Cardiac muscle cell (in vitro differentiated cells and primary cell): ENCODE measurements around the gene TTN. TPM values are rescaled to one million over a fixed set of nuclear protein-coding genes. Genes with fewer than 3 reads are reported as not detected.

ENCODE experiments used
- DNase-seq, 2 donors: peaks; one replicate each; pipeline versions ENCODE4 v3.0.0 to v3.0.0-alpha.2; 2010 to 2017; ENCODE audit warnings: low read depth in 1 of 2, low spot score in 1 of 2
- H3K27ac ChIP-seq: fragments of 200-600 bp; sonication (generic); 2 replicates; pipeline ENCODE4 v1.5.1; 2016
- H3K27me3 ChIP-seq: fragments of 200-600 bp; sonication (generic); 2 replicates; pipeline ENCODE4 v1.6.0; 2016; ENCODE audit warnings: control low read depth
- H3K36me3 ChIP-seq: fragments of 200-600 bp; sonication (generic); 2 replicates; pipeline ENCODE4 v1.5.1; 2016; ENCODE audit warnings: control low read depth
- H3K4me1 ChIP-seq: fragments of 200-600 bp; sonication (generic); 2 replicates; pipeline ENCODE4 v1.8.1; 2017; ENCODE audit warnings: low read depth, mild to moderate bottlenecking, mixed run types
- H3K4me3 ChIP-seq: fragments of 200-600 bp; sonication (generic); 2 replicates; pipeline ENCODE4 v1.5.1; 2016; ENCODE audit warnings: mild to moderate bottlenecking
- H3K9me3 ChIP-seq: fragments of 200-600 bp; sonication (generic); 2 replicates; pipeline ENCODE4 v1.5.1; 2017; ENCODE audit warnings: low read depth, mild to moderate bottlenecking, control low read depth
- CTCF ChIP-seq: IDR thresholded peaks from 2 replicates; pipeline ENCODE4 v1.5.1; 2012; ENCODE audit warnings: low read depth, mild to moderate bottlenecking, low read length
- polyA plus RNA-seq: library from polyadenylated mRNA; unstranded; fragments of >200 nt; fragmentation: Nextera tagmentation; extraction: Ambion mirVana; gene quantifications from 2 replicates; pipeline ENCODE4 v1.2.1, GENCODE V29; 2016
- total RNA-seq: library from RNA; depleted of rRNA; stranded (reverse); fragments of >200 nt; gene quantifications from 2 replicates; pipeline ENCODE4 v1.2.3, GENCODE V29; 2016

TTN gene
- total and polyA plus RNA-seq, 2 experiments from 2014 or later = 1,208 to 1,214 TPM

DNA sequence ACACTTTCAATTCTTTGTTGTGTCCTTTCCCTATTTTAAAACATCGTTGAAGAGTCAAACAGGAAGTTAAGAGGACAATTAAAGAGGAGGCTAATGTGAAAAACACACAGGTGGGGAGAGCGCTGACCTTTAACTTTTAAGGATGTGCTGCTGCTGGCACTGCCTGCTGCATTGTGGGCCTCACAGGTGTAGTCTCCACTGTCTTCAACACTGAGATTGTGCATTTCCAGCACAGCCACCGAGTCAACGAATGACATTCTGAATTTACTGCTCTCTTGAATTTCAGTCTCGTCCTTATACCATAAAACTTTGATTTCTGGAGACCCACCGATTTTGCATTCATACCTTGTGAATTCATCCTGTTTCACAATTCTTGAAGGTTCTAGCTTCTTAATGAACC lies 91.9 kb downstream of the TTN start:
- Histone ChIP-seq H3K4me1 (peaks cover 60% of the 10 kb centered on the region), H3K27ac (peak overlapping the region; percentile 72), H3K4me3 (no peak overlapping the region), H3K9me3 (no peaks in the 10 kb centered on the region), H3K27me3 (no peaks in the 10 kb centered on the region), H3K36me3 (peaks cover 94% of the 10 kb centered on the region)
- no peak for TF ChIP-seq CTCF
- DNase-seq = no peak

DNA sequence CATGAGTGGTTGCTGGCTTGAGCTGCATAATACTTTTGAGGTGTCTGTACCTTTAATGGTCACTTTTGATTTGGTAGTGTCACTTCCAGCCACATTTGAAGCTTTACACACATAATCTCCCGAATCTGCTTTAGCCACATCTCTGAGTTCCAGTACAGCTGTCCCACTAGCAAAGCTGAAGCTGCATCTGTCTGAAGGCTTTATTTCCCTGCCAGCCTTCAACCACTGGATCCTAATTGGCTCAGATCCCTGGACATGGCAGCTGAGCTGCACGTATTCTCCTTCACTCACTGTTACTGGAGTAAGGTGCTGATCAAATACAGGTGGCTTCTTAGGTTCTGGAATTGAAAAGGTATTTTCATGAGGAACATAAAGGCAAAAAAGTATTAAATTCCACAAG lies 99.7 kb downstream of the TTN start:
- peak overlapping the region; percentile 49 for H3K27ac ChIP-seq
- no peaks in the 10 kb centered on the region for H3K27me3 ChIP-seq
- H3K4me1 ChIP-seq = peaks cover 3% of the 10 kb centered on the region
- H3K36me3 ChIP-seq = peaks cover 100% of the 10 kb centered on the region
- H3K9me3 ChIP-seq = no peaks in the 10 kb centered on the region
- no peak for TF ChIP-seq CTCF
- no peak overlapping the region for H3K4me3 ChIP-seq
- no peak for DNase-seq

DNA sequence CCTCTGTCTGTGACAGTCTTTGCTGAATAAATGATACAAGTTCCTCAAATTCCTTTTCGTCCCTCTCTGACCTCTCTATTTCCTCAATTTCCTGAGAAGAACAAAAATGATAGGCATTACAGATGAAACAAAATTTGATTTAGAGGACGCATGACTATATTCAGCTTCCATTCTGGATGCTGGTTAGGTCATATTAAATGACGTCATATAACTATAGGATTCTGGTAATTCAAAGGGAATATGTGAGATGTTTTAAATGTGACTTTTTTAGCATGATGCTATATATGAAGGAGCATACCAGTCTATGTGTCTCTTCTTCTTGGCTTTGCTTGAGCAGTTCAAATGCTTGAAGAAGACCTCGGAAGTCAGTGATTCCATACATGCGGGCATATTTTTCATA lies 102.3 kb downstream of the TTN start:
- H3K27me3 ChIP-seq = no peaks in the 10 kb centered on the region
- H3K4me1 ChIP-seq = no peaks in the 10 kb centered on the region
- no peak for DNase-seq
- H3K4me3 ChIP-seq = no peak overlapping the region
- TF ChIP-seq CTCF = no peak
- H3K9me3 ChIP-seq = no peaks in the 10 kb centered on the region
- peaks cover 100% of the 10 kb centered on the region for H3K36me3 ChIP-seq
- peak overlapping the region; percentile 26 for H3K27ac ChIP-seq

GRCh38 chr2:178702361-178702760 lies 104.9 kb downstream of the TTN start:
- Histone ChIP-seq H3K27ac (peak overlapping the region; percentile 52), H3K36me3 (peaks cover 93% of the 10 kb centered on the region), H3K9me3 (no peaks in the 10 kb centered on the region), H3K4me3 (no peak overlapping the region), H3K4me1 (no peaks in the 10 kb centered on the region), H3K27me3 (no peaks in the 10 kb centered on the region)
- no peak for TF ChIP-seq CTCF
- no peak for DNase-seq

- no peaks in the 10 kb centered on the region for H3K4me1 ChIP-seq
- H3K27ac ChIP-seq = peak overlapping the region; percentile 52
- H3K4me3 ChIP-seq = no peak overlapping the region
- H3K9me3 ChIP-seq = no peaks in the 10 kb centered on the region
- H3K36me3 ChIP-seq = peaks cover 93% of the 10 kb centered on the region
- TF ChIP-seq CTCF = peak; percentile 93
- DNase-seq = peak; percentile 48 to 60
- H3K27me3 ChIP-seq = no peaks in the 10 kb centered on the region
These were observed 106.3 kb downstream of the TTN start for GRCh38 chr2:178700922-178701342.

- H3K9me3 ChIP-seq = no peaks in the 10 kb centered on the region
- DNase-seq = no peak
- no peaks in the 10 kb centered on the region for H3K27me3 ChIP-seq
- no peak overlapping the region for H3K4me3 ChIP-seq
- no peaks in the 10 kb centered on the region for H3K4me1 ChIP-seq
- no peak for TF ChIP-seq CTCF
- H3K36me3 ChIP-seq = peaks cover 93% of the 10 kb centered on the region
- H3K27ac ChIP-seq = peak overlapping the region; percentile 52
These were observed 107.1 kb downstream of the TTN start for GRCh38 chr2:178700136-178700535.
